GM12878 (cell line): ENCODE results near the gene KRT80. TPM values are rescaled to one million over a fixed set of nuclear protein-coding genes. Genes with fewer than 3 reads are reported as not detected.

Experiments used
- ATAC-seq: fragments of 200-7000 bp; cut with Tn5 transposase; 3 replicates; pipeline ENCODE4 v1.9.1; 2020; ENCODE audit warnings: mild to moderate bottlenecking, moderate library complexity
- BruUV-seq: library from RNA; stranded (reverse); fragments of 400-500 nt; replicated peaks from 2 replicates; lab custom pipeline; 2021; lab: Mats Ljungman, UMichigan
- CTCF ChIA-PET: fragments of 300-600 bp; sonication (Branson Sonifier 250); formaldehyde crosslinking; extraction: SDS; loops from one replicate; lab custom pipeline; 2021; ENCODE audit warnings: inconsistent platforms; lab: Yijun Ruan, JAX
- POLR2A ChIA-PET: fragments of 350-600 bp; formaldehyde crosslinking; extraction: SDS; loops from one replicate; lab custom pipeline; 2021; ENCODE audit warnings: inconsistent platforms; lab: Charles Lee
- RAD21 ChIA-PET: fragments of 300-600 bp; sonication (Branson Sonifier 250); formaldehyde crosslinking; loops from one replicate; lab custom pipeline; 2023; ENCODE audit warnings: antibody characterized with exemption; ENCODE audit not compliant: unreplicated experiment; lab: Charles Lee
- SMC1A ChIA-PET: fragments of 300-600 bp; sonication (Branson Sonifier 250); formaldehyde crosslinking; loops from one replicate; lab custom pipeline; 2023; ENCODE audit not compliant: unreplicated experiment, uncharacterized antibody; lab: Charles Lee
- DNase-seq: peaks from one replicate; pipeline ENCODE4 v3.0.0-alpha.2; 2011; ENCODE audit warnings: low read depth, low spot score
- FAIRE-seq: peaks from 3 replicates; lab custom pipeline; 2011; peaks lifted over from hg19 to GRCh38; lab: Jason Lieb, UNC
- H2AFZ ChIP-seq: 2 replicates; pipeline ENCODE4 v1.6.0; 2011; ENCODE audit warnings: low read depth, low read length, control low read depth; ENCODE audit not compliant: control insufficient read depth
- H3K27ac ChIP-seq: 2 replicates; pipeline ENCODE4 v1.5.1; 2011; ENCODE audit warnings: control low read depth; ENCODE audit not compliant: control insufficient read depth, insufficient read depth
- H3K27me3 ChIP-seq, 2 experiments: replicated peaks in 1 of 2; 2 replicates each; pipeline versions ENCODE4 v1.6.0 to v1.6.1; 2011; ENCODE audit warnings: low read length in 1 of 2; ENCODE audit not compliant: control insufficient read depth in 2 of 2, insufficient read depth in 2 of 2
- H3K36me3 ChIP-seq, 2 experiments: 2 replicates each; pipeline ENCODE4 v1.5.1; 2011; ENCODE audit warnings: low read length in 1 of 2; ENCODE audit not compliant: control insufficient read depth in 2 of 2, insufficient read depth in 2 of 2
- H3K4me1 ChIP-seq: 2 replicates; pipeline ENCODE4 v1.6.1; 2011; ENCODE audit warnings: mild to moderate bottlenecking, low read length, moderate library complexity, mixed read lengths; ENCODE audit not compliant: control insufficient read depth, insufficient read depth
- H3K4me2 ChIP-seq: 2 replicates; pipeline ENCODE4 v1.6.0; 2011; ENCODE audit warnings: control low read depth; ENCODE audit not compliant: control insufficient read depth, insufficient read depth
- H3K4me3 ChIP-seq: fragments of 200-600 bp; sonication (generic); 2 replicates; pipeline ENCODE4 v1.5.1; 2016
- H3K79me2 ChIP-seq: 2 replicates; pipeline ENCODE4 v1.6.0; 2011; ENCODE audit warnings: low read length; ENCODE audit not compliant: control insufficient read depth, insufficient read depth
- H3K9ac ChIP-seq: 2 replicates; pipeline ENCODE4 v1.8.0; 2011; ENCODE audit warnings: low read length, control low read depth, mixed read lengths; ENCODE audit not compliant: control insufficient read depth, insufficient read depth
- H3K9me3 ChIP-seq: replicated peaks from 3 replicates; pipeline ENCODE4 v1.5.1; 2011; ENCODE audit warnings: mild to moderate bottlenecking, low read length; ENCODE audit not compliant: control insufficient read depth, insufficient read depth
- H4K20me1 ChIP-seq: 2 replicates; pipeline ENCODE4 v1.6.0; 2011; ENCODE audit not compliant: control insufficient read depth, insufficient read depth
- CHD1 ChIP-seq: IDR thresholded peaks from 2 replicates; pipeline ENCODE4 v1.6.1; 2012; ENCODE audit warnings: low read depth, low read length, improper control_type of control experiment
- FOXK2 ChIP-seq: fragments of 450-650 bp; IDR thresholded peaks from 2 replicates; pipeline ENCODE4 v1.6.1; 2017; ENCODE audit warnings: mild to moderate bottlenecking, moderate library complexity
- GATAD2B ChIP-seq: fragments of 450-650 bp; conservative IDR thresholded peaks from 2 replicates; pipeline ENCODE4 v1.6.1; 2017; ENCODE audit warnings: low read depth, mild to moderate bottlenecking, moderate library complexity
- JUND ChIP-seq: IDR thresholded peaks from 2 replicates; pipeline ENCODE4 v1.6.1; 2012; ENCODE audit warnings: low read depth, mild to moderate bottlenecking, low read length, improper control_type of control experiment, moderate library complexity
- WGBS: methylation state at CpG from one replicate; pipeline ENCODE4 v1.1.6; 2016; ENCODE audit warnings: low lambda C conversion rate; ENCODE audit not compliant: insufficient replicate concordance, insufficient coverage; ENCODE audit errors: missing lambda C conversion rate; 5-methylcytosine and 5-hydroxymethylcytosine counted together
- in situ Hi-C: fragments of 300-500 bp; cut with MboI; formaldehyde crosslinking; loops from 9 replicates; pipeline ENCODE4 v1.14.3; 2018; ENCODE audit warnings: mixed read lengths
- intact Hi-C: fragments of 100-400 bp; cut with micrococcal nuclease; formaldehyde crosslinking; loops from one replicate; pipeline ENCODE4 v1.14.2; 2022; ENCODE audit not compliant: unreplicated experiment
- polyA plus RNA-seq, 11 experiments: library from polyadenylated mRNA; depleted of rRNA in 4 of 11; unstranded in 6 of 11; stranded (reverse) in 5 of 11; fragments of >200 nt; fragmentation: Nextera tagmentation in 4 of 11; fragmentation: Illumina TruSeq in 1 of 11; extraction: Ambion mirVana in 4 of 11; extraction: Trizol in 1 of 11; gene quantifications; 1 replicate in 1 of 11; 2 replicates in 10 of 11; pipeline versions ENCODE4 v1.2.1 to v1.2.3, GENCODE V29; 2011 to 2016; ENCODE audit warnings: inconsistent platforms in 2 of 11, missing spikeins in 2 of 11, low read depth in 1 of 11
- total RNA-seq, 4 experiments: library from RNA; depleted of rRNA in 3 of 4; stranded (reverse); fragments of >200 nt in 3 of 4; fragmentation: Illumina TruSeq in 1 of 4; extraction: Trizol in 1 of 4; gene quantifications; 2 replicates each; pipeline versions ENCODE4 v1.2.1 to v1.2.3, GENCODE V29; 2013 to 2021
- TF ChIP-seq, protein P1 (sequence below): fragments of 150-350 bp; IDR thresholded peaks from 2 replicates; pipeline ENCODE4 v1.6.1; 2014; ENCODE audit warnings: mild to moderate bottlenecking, low read depth, low read length
- TF ChIP-seq, protein P2 (sequence below): fragments of 450-650 bp; formaldehyde crosslinking; IDR thresholded peaks from 2 replicates; pipeline ENCODE4 v1.5.0; 2022; ENCODE audit warnings: mild to moderate bottlenecking, missing genetic modification characterization

KRT80 gene
- total and polyA plus RNA-seq, 10 of the 15 experiments (the other 5 are each of a cell fraction or from before 2014, with no cell fraction given): 0.01 TPM; not detected in 9

- intact Hi-C loops: no loop called here
- FAIRE-seq: no peak
- H3K9ac ChIP-seq: no peak overlapping the region
- RAD21 ChIA-PET: no interaction called here
- no peaks in the 10 kb centered on the region for H3K36me3 ChIP-seq
- CTCF ChIA-PET: interaction anchor here (1.6 kb wide), 1 partner anchor 737 kb away, joined by 3 read pairs; no protein-coding TSS in a partner anchor
- no peaks in the 10 kb centered on the region for H3K27me3 ChIP-seq
- H3K4me3 ChIP-seq: no peak overlapping the region
- H3K79me2 ChIP-seq: no peaks in the 10 kb centered on the region
- 59% methylated on average over 5 of the region's 5 CpGs for WGBS
- no peaks in the 10 kb centered on the region for H4K20me1 ChIP-seq
- in situ Hi-C loops: no loop called here
- H3K4me2 ChIP-seq: no peak overlapping the region
- no peak overlapping the region for H2AFZ ChIP-seq
- H3K9me3 ChIP-seq: no peaks in the 10 kb centered on the region
- TF ChIP-seq CHD1: no peak
- no peak for TF ChIP-seq JUND
- TF ChIP-seq, protein P1, sequence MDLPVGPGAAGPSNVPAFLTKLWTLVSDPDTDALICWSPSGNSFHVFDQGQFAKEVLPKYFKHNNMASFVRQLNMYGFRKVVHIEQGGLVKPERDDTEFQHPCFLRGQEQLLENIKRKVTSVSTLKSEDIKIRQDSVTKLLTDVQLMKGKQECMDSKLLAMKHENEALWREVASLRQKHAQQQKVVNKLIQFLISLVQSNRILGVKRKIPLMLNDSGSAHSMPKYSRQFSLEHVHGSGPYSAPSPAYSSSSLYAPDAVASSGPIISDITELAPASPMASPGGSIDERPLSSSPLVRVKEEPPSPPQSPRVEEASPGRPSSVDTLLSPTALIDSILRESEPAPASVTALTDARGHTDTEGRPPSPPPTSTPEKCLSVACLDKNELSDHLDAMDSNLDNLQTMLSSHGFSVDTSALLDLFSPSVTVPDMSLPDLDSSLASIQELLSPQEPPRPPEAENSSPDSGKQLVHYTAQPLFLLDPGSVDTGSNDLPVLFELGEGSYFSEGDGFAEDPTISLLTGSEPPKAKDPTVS: no peak
- no peak for TF ChIP-seq FOXK2
- TF ChIP-seq, protein P2, sequence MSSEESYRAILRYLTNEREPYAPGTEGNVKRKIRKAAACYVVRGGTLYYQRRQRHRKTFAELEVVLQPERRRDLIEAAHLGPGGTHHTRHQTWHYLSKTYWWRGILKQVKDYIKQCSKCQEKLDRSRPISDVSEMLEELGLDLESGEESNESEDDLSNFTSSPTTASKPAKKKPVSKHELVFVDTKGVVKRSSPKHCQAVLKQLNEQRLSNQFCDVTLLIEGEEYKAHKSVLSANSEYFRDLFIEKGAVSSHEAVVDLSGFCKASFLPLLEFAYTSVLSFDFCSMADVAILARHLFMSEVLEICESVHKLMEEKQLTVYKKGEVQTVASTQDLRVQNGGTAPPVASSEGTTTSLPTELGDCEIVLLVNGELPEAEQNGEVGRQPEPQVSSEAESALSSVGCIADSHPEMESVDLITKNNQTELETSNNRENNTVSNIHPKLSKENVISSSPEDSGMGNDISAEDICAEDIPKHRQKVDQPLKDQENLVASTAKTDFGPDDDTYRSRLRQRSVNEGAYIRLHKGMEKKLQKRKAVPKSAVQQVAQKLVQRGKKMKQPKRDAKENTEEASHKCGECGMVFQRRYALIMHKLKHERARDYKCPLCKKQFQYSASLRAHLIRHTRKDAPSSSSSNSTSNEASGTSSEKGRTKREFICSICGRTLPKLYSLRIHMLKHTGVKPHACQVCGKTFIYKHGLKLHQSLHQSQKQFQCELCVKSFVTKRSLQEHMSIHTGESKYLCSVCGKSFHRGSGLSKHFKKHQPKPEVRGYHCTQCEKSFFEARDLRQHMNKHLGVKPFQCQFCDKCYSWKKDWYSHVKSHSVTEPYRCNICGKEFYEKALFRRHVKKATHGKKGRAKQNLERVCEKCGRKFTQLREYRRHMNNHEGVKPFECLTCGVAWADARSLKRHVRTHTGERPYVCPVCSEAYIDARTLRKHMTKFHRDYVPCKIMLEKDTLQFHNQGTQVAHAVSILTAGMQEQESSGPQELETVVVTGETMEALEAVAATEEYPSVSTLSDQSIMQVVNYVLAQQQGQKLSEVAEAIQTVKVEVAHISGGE (CRISPR knock-in tag): no peak
- TF ChIP-seq GATAD2B: no peak
- BruUV-seq: no TSS peak
- POLR2A ChIA-PET: no interaction called here
- SMC1A ChIA-PET: no interaction called here
- H3K4me1 ChIP-seq: no peaks in the 10 kb centered on the region
- no peak for DNase-seq
- ATAC-seq: no peak
- no peak overlapping the region for H3K27ac ChIP-seq
Observed at GRCh38 chr12:52142431-52142830, 49.4 kb downstream of the KRT80 start.
